ENCODE results near the gene TMEM179. TPM values are rescaled to one million over a fixed set of nuclear protein-coding genes. Genes with fewer than 3 reads are reported as not detected.

Gene TMEM179
- total RNA-seq, 1 experiment from 2014 or later = not detected

Other genes with a start within 250 kb of the TMEM179 start
- not detected in 2 replicates for gene C14orf180, start 25.0 kb downstream of the TMEM179 start, total RNA-seq (2022)
- gene INF2, start 84.8 kb upstream of the TMEM179 start, total RNA-seq (2022) = 70.8 TPM in 2 replicates
- gene ADSS1, start 119.5 kb upstream of the TMEM179 start, total RNA-seq (2022) = 1.6 and 3.2 TPM in 2 replicates
- 99.3 and 105 TPM in 2 replicates for gene SIVA1, start 148.4 kb upstream of the TMEM179 start, total RNA-seq (2022)
- gene AKT1, start 191.0 kb upstream of the TMEM179 start, total RNA-seq (2022) = 110 and 111 TPM in 2 replicates
- 9.1 and 9.7 TPM in 2 replicates for gene ZBTB42, start 196.3 kb upstream of the TMEM179 start, total RNA-seq (2022)

Measured in Caco-2 (cell line).